Measurements from ENCODE around the gene WDR54.
"Not testable (repeated sequence)": the region's sequence is repeated elsewhere in the genome, so short reads cannot be mapped to it uniquely, and the experiment has no call there.

WDR54 gene

GRCh38 chr2:74458132-74458937 is 36.8 kb downstream of the WDR54 start, which contains the start of gene WBP1:
Gene WBP1 (plus strand): TSS chr2:74458438. CDS start chr2:74458603, 165 bp downstream.
- peak; percentile 99 to 100 for DNase-seq

- DNase-seq, result no peak
Measured at GRCh38 chr2:74458938-74459363, 37.4 kb downstream of the WDR54 start.

GRCh38 chr2:74459503-74460118 is 38.1 kb downstream of the WDR54 start:
- not testable (repeated sequence) for DNase-seq

- DNase-seq, result not testable (repeated sequence)
Measured at GRCh38 chr2:74460187-74460586, 38.7 kb downstream of the WDR54 start.

- DNase-seq, result no peak
Measured at GRCh38 chr2:74461187-74462053, 39.9 kb downstream of the WDR54 start.

GRCh38 chr2:74462054-74462785 is 40.7 kb downstream of the WDR54 start:
- no peak for DNase-seq

- no peak for DNase-seq
Measured at GRCh38 chr2:74462786-74463105, 41.2 kb downstream of the WDR54 start.

GRCh38 chr2:74464406-74464805 is 42.9 kb downstream of the WDR54 start:
- DNase-seq, result no peak

GRCh38 chr2:74470742-74471141 is 49.2 kb downstream of the WDR54 start:
- not testable (repeated sequence) for DNase-seq

GRCh38 chr2:74471332-74472065 is 50.0 kb downstream of the WDR54 start:
- DNase-seq, result no peak

- peak; percentile 86 for DNase-seq
Measured at GRCh38 chr2:74472086-74472944, 50.8 kb downstream of the WDR54 start, which contains the start of gene MRPL53. Gene MRPL53 (minus strand): TSS chr2:74472680. CDS start chr2:74472660, 20 bp downstream.

GRCh38 chr2:74472945-74473258 is 51.4 kb downstream of the WDR54 start:
- no peak for DNase-seq

- DNase-seq, result no peak
Measured at GRCh38 chr2:74474481-74474880, 53.0 kb downstream of the WDR54 start.

GRCh38 chr2:74474899-74475298 is 53.4 kb downstream of the WDR54 start:
- DNase-seq, result no peak

All from SW 1271 (cell line).